Epithelial cell of proximal tubule (primary cell): ENCODE data around the gene DNAJC18. TPM values are rescaled to one million over a fixed set of nuclear protein-coding genes. Genes with fewer than 3 reads are reported as not detected.

Source experiments
- DNase-seq: peaks from one replicate; pipeline ENCODE4 v3.0.0-alpha.2; 2011; ENCODE audit warnings: low read depth
- H3K4me3 ChIP-seq: 2 replicates; pipeline ENCODE4 v1.5.1; 2011; ENCODE audit warnings: low read depth, mild to moderate bottlenecking, low read length
- total RNA-seq: library from RNA; depleted of rRNA; stranded (reverse); fragments of >200 nt; gene quantifications from 2 replicates; pipeline ENCODE4 v1.2.3, GENCODE V29; 2015
- TF ChIP-seq, protein P1 (sequence below): conservative IDR thresholded peaks from 2 replicates; pipeline ENCODE4 v1.5.1; 2012; ENCODE audit warnings: low read depth, mild to moderate bottlenecking, low read length

The DNAJC18 gene
- total RNA-seq, 1 donor from 2014 or later = 5.9 TPM

GRCh38 chr5:139416651-139417050 is 22.7 kb downstream of the DNAJC18 start:
- TF ChIP-seq, protein P1, sequence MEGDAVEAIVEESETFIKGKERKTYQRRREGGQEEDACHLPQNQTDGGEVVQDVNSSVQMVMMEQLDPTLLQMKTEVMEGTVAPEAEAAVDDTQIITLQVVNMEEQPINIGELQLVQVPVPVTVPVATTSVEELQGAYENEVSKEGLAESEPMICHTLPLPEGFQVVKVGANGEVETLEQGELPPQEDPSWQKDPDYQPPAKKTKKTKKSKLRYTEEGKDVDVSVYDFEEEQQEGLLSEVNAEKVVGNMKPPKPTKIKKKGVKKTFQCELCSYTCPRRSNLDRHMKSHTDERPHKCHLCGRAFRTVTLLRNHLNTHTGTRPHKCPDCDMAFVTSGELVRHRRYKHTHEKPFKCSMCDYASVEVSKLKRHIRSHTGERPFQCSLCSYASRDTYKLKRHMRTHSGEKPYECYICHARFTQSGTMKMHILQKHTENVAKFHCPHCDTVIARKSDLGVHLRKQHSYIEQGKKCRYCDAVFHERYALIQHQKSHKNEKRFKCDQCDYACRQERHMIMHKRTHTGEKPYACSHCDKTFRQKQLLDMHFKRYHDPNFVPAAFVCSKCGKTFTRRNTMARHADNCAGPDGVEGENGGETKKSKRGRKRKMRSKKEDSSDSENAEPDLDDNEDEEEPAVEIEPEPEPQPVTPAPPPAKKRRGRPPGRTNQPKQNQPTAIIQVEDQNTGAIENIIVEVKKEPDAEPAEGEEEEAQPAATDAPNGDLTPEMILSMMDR = no peak
- H3K4me3 ChIP-seq = no peak overlapping the region
- DNase-seq = no peak

- no peak overlapping the region for H3K4me3 ChIP-seq
- TF ChIP-seq, protein P1 = no peak
- DNase-seq = no peak
These were observed 23.5 kb downstream of the DNAJC18 start for GRCh38 chr5:139415869-139416268.

DNA sequence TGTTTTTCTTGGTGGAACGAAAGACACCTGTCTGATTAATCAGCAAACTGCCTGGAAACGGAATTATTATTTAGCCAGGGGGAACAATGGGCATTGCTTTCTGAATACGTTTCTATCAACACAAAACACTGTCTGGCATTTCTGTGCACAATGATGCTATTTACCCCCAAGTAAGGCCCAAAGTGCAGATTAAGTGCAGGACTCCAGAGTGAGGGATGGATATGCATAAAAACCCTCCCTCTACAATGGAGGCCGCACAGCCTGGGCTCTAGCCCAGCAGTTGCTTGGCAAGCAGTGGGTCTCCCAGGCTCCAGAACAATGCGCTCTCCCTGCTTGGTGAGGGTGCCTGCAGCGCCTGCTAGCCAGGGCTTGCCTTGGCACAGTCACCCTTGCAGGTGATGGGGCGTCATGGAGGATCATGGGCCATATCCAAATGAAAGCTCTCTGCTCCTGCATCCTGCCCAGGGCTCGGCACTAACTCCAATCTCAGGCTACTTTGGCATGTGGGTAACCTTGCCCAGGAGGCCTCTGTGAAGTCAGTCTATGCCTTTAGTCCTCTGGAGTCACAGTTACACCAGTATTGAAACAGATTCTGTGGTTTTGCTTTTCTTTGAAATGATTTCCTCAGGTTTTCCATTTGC is 24.0 kb downstream of the DNAJC18 start:
- H3K4me3 ChIP-seq = no peak overlapping the region
- TF ChIP-seq, protein P1 = no peak
- no peak for DNase-seq

DNA sequence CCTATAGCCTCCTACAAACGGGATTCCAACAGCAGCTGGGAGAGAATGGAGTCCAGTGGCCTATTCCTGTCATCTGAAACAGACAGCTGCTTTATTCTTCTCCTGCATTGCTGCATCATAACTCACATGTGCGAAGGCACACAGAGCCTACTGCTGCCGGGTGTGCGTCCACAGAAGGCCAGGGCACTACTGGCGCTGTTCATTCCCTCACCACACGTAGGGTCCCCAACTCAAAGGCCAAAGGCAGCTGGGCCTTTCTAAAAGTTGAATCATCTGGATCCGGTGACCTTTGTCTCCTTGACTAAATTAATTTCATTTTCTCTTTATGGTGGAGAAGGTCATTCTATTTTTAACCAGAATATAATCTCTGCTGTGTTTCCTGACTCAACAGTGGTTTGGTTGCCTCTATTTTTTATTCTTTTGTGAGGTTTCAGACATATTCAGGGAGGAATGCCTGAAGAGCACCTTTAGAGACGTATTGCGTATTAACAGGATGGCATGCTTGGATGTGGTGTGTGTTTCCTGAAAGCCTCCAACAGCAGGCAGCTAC is 24.7 kb downstream of the DNAJC18 start:
- no peak for DNase-seq
- TF ChIP-seq, protein P1 = no peak
- no peak overlapping the region for H3K4me3 ChIP-seq

- H3K4me3 ChIP-seq = no peak overlapping the region
- no peak for DNase-seq
- TF ChIP-seq, protein P1 = no peak
These were observed 25.4 kb downstream of the DNAJC18 start for GRCh38 chr5:139413963-139414362.

DNA sequence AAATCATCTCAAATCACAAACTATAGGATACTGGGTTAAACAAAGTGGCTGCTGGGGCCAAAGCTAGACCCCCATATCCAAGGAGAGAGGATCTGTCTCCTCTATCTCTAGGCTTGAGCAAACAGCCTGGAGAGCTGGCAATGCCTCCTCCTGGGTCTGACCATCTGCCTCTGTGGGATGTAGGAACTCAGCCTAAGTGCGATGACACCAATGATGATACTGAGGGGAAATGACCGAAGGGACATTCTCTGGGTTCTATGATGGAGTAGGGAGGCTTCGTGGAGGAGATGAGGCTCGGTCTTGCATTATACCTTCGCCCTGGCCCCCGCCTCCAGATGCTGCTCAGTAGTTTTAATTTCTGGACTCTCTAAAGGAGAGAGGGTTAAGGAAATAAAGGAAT is 26.2 kb downstream of the DNAJC18 start:
- TF ChIP-seq, protein P1 = no peak
- no peak for DNase-seq

More for the DNA sequence above, 26.2 kb downstream of the DNAJC18 start:
- H3K4me3 ChIP-seq = no peak overlapping the region
